NAMALWA (cell line): Measurements from ENCODE around the gene MRPL17.

Experiments
- DNase-seq: peaks from one replicate; pipeline ENCODE4 v3.0.0-alpha.2; 2015; ENCODE audit warnings: low spot score

MRPL17 gene

DNA sequence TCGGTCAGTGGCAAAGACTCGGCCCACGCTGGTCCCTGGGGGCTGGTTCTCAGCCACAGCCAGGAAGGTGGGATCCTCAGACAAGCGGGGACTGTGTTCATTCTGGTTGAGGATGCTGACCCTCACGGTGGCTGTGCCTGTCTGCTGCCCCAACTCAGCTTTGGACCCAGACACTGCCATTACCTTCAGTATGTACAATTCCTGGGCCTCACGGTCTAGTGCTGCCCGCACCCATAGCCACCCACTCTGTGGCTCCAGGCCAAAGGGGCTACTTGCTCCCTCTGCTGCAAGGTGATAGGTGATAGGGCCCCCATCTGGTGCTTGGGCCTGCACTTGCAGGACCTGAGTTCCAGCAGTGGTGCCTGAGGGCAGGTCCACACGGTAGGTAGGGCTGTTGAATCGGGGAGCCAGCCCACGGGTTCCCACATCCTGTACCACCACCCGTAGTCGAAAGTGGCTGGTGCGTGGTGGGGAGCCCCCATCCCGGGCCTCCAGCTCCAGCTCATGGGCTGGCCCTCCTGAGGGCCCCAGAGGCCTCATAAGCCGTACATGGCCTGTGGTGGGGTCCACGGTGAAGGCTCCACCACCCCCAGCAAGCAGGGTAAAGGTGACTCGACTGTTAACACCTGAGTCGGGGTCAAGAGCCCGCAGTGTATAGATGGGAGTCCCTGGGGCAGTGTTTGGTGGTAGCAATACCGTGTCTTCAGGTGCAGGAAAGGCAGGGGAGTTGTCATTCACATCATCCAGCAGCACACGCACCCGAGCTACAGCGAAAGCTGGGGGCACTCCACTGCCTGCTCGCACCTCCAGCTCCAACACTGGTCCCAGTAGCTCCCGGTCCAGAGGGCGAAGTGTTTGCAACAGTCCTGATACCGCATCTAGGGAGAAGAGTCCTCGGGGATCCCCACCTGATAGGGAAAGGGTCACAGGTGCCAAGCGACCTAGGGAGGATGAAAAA, 50.7 kb downstream of the MRPL17 start:
- no peak for DNase-seq

DNA sequence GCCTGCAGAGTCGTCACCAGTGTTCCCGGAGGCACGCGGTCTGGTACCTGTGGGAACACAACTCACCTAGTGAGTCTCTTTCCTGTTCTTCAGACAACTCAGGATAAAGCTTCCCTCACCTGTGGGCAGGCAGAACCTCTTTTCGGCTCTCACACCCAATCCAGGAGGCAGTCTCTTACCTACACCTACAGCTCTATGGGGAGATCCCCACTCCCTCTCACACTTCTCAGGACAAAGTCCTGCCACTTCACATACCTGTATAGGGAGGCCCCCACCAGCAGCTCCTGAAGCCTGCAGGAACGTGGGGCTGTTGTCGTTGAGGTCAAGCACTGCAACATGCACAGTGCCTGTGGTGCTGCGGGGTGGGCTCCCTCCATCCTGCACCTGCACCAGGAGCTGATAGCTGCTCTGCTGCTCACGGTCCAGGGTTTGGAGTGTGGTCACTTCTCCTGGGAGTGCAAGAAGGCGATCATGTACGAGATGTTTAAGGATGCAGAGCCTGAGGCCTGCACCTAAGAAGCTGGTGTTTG, 51.7 kb downstream of the MRPL17 start:
- no peak for DNase-seq

DNA sequence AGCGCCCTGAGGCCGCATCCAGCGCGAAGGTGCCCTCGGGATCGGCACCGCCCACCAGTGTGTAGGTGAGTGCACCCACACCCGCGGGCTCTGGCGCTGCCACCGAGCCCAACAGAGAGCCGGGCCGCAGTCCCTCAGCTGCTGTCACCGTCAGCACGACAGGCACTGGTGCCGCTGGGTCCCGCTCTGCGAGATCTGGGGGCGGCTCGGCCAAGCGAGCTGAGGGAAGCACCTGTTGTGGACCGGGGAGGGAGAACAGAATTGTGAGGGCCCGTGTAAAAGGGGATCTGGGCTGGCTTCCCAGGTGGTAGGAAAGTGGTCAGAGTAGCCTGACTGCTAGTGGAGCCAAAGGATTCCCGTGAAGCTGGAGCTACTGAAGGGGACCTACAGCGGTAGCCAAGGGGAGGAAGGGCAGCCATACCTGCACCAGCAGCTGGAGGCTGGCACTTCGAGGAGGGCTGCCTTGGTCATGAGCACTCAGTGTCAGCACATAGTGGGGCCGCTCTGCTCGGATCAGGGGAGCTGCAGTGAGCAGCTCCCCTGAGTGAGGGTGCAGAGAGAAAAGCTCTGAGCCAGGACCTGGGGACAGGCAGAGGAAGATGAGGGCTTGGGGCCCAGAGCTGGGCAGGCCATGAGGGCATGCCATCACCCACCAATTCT, 52.4 kb downstream of the MRPL17 start:
- DNase-seq: no peak
